Spleen (tissue), 11 donors: ENCODE measurements around the gene POLQ. TPM values are rescaled to one million over a fixed set of nuclear protein-coding genes. Genes with fewer than 3 reads are reported as not detected.

Experiments used
- DNase-seq: peaks from one replicate; pipeline ENCODE4 v3.0.0-alpha.2; 2020
- H3K27ac ChIP-seq, 8 donors: fragments of 200-600 bp; sonication (generic) in 7 of 8; 1 replicate in 4 of 8; 2 replicates in 4 of 8; pipeline versions ENCODE4 v1.5.0 to v1.8.0; 2016 to 2021; ENCODE audit warnings: inconsistent platforms in 4 of 8, mild to moderate bottlenecking in 4 of 8, moderate library complexity in 1 of 8
- H3K27me3 ChIP-seq, 7 donors: fragments of 200-600 bp; sonication (generic) in 6 of 7; replicated peaks in 1 of 7; 1 replicate in 4 of 7; 2 replicates in 3 of 7; pipeline versions ENCODE4 v1.5.0 to v1.8.0; 2016 to 2021; ENCODE audit warnings: inconsistent platforms in 3 of 7, mild to moderate bottlenecking in 1 of 7
- H3K36me3 ChIP-seq, 6 donors: fragments of 200-600 bp; sonication (generic) in 5 of 6; 1 replicate in 4 of 6; 2 replicates in 2 of 6; pipeline versions ENCODE4 v1.5.0 to v1.8.0; 2016 to 2021; ENCODE audit warnings: inconsistent platforms in 2 of 6
- H3K4me1 ChIP-seq, 6 donors: fragments of 200-600 bp; sonication (generic) in 5 of 6; 1 replicate in 3 of 6; 2 replicates in 3 of 6; pipeline versions ENCODE4 v1.5.0 to v1.8.0; 2016 to 2021; ENCODE audit warnings: inconsistent platforms in 3 of 6
- H3K4me3 ChIP-seq, 8 donors: fragments of 200-600 bp; sonication (generic) in 7 of 8; 1 replicate in 4 of 8; 2 replicates in 4 of 8; pipeline versions ENCODE4 v1.5.0 to v1.8.0; 2016 to 2021; ENCODE audit warnings: inconsistent platforms in 4 of 8, mild to moderate bottlenecking in 4 of 8, moderate library complexity in 2 of 8
- H3K9me3 ChIP-seq, 8 donors: fragments of 200-600 bp; sonication (generic) in 7 of 8; 1 replicate in 4 of 8; 2 replicates in 4 of 8; pipeline versions ENCODE4 v1.5.0 to v1.8.0; 2016 to 2021; ENCODE audit warnings: inconsistent platforms in 4 of 8
- CTCF ChIP-seq, 11 experiments: fragments of 200-600 bp in 7 of 11; fragments of 450-650 bp in 4 of 11; sonication (generic) in 4 of 11; IDR thresholded peaks in 8 of 11; conservative IDR thresholded peaks in 3 of 11; 1 replicate in 7 of 11; 2 replicates in 4 of 11; pipeline versions ENCODE4 v1.4.0 to v1.8.0; 2016 to 2021; ENCODE audit warnings: antibody characterized with exemption in 11 of 11, inconsistent platforms in 4 of 11, mild to moderate bottlenecking in 1 of 11
- POLR2A ChIP-seq, 3 donors: fragments of 450-650 bp; IDR thresholded peaks; one replicate each; pipeline ENCODE4 v1.5.1; 2017; ENCODE audit warnings: antibody characterized with exemption in 3 of 3, mild to moderate bottlenecking in 1 of 3
- POLR2AphosphoS5 ChIP-seq, 3 donors: sonication (generic); formaldehyde crosslinking; IDR thresholded peaks; one replicate each; pipeline ENCODE4 v1.5.1; 2017; ENCODE audit warnings: antibody characterized with exemption in 3 of 3
- WGBS, 5 donors: extraction: QIAGEN DNeasy Blood & Tissue Kit in 3 of 5; methylation state at CpG; one replicate each; pipeline versions ENCODE4 v1.1.5 to v1.1.7; 2013 to 2018; 5-methylcytosine and 5-hydroxymethylcytosine counted together
- intact Hi-C: fragments of 100-400 bp; cut with DNase I; formaldehyde crosslinking; loops from one replicate; pipeline ENCODE4 v1.15.0; 2023; ENCODE audit warnings: low total_unique reads
- polyA plus RNA-seq, 3 donors: library from polyadenylated mRNA; stranded (reverse); fragments of 200-250 nt; gene quantifications; one replicate each; pipeline ENCODE4 v1.2.1, GENCODE V29; 2013
- total RNA-seq, 7 donors: library from RNA; depleted of rRNA in 3 of 7; stranded (reverse); fragments of >200 nt in 3 of 7; fragmentation: NEBNext Ultra II Directional in 4 of 7; extraction: Animal tissue kit (Norgen Biotek cat#: 25700) in 4 of 7; gene quantifications; one replicate each; pipeline versions ENCODE4 v1.1.0 to v1.2.1, GENCODE V29; 2016 to 2021
- donor health status: healthy with polysubstance abuse.
- donor health status: DM: no; HTN: no; CAD: no; lungs with moderate emphysema.
- donor health status: DM: no; HTN: no; CAD: no.
- donor health status: Bipolar disorder and iron deficiency.
- donor health status: healthy.
- donor health status: DM: no; HTN: no; CAD: no.
- donor health status: DM: yes; HTN: yes; CAD: no.

POLQ gene
- total and polyA plus RNA-seq, 10 donors, result 0.50 to 4.7 (median 1.6) TPM

- Histone ChIP-seq H3K4me3 (peak overlapping the region in 3 of 8 donors; percentile 3 to 44 (median 14)), H3K27ac (peak overlapping the region in 2 of 8 donors; percentile 25 to 36), H3K27me3 (no peaks in the 10 kb centered on the region), H3K4me1 (peaks cover 0 to 13% (median 0%) of the 10 kb centered on the region in 6 donors), H3K36me3 (no peaks in the 10 kb centered on the region), H3K9me3 (no peaks in the 10 kb centered on the region)
- DNase-seq, result no peak
- 48 to 74% (median 67%) methylated on average over 4 of the region's 4 CpGs for WGBS, 5 donors
- TF ChIP-seq POLR2AphosphoS5 (IDR thresholded peaks at IDR 0.05) (no peak), CTCF (IDR thresholded peaks at IDR 0.05 in 8 of 11, conservative IDR thresholded peaks at IDR 0.05 in 3 of 11) (no peak), POLR2A (IDR thresholded peaks at IDR 0.05) (no peak)
- intact Hi-C loops, result no loop called here
These were observed 6.6 kb upstream of the POLQ start for GRCh38 chr3:121552379-121552778.

GRCh38 chr3:121545049-121545573 lies 677 bp downstream of the POLQ start:
- Histone ChIP-seq H3K4me3 (peak overlapping the region; percentile 47 to 93 (median 66)), H3K27ac (peak overlapping the region in 3 of 8 donors; percentile 88 to 91 (median 89)), H3K36me3 (peaks cover 0 to 6% (median 0%) of the 10 kb centered on the region in 6 donors), H3K9me3 (no peaks in the 10 kb centered on the region), H3K27me3 (no peaks in the 10 kb centered on the region), H3K4me1 (peaks cover 4 to 40% (median 17%) of the 10 kb centered on the region in 6 donors)
- TF ChIP-seq CTCF (IDR thresholded peaks at IDR 0.05 in 8 of 11, conservative IDR thresholded peaks at IDR 0.05 in 3 of 11), result no peak
- TF ChIP-seq POLR2A (IDR thresholded peaks at IDR 0.05), result no peak
- no peak for TF ChIP-seq POLR2AphosphoS5 (IDR thresholded peaks at IDR 0.05)
- WGBS, 5 donors, result 7 to 11% (median 9%) methylated on average over 18 of the region's 18 CpGs
- intact Hi-C loops, result loop anchor here (5.0 to 10.0 kb wide), 2 partner anchors 717 to 1490 kb away; no protein-coding TSS in a partner anchor
- DNase-seq, result no peak

GRCh38 chr3:121542924-121543323 lies 2.9 kb downstream of the POLQ start:
- intact Hi-C loops, result loop anchor here (10.0 kb wide), 1 partner anchor 1492 kb away; no protein-coding TSS in a partner anchor
- Histone ChIP-seq H3K4me3 (no peak overlapping the region), H3K27ac (no peak overlapping the region), H3K9me3 (no peaks in the 10 kb centered on the region), H3K27me3 (no peaks in the 10 kb centered on the region), H3K36me3 (peaks cover 0 to 17% (median 0%) of the 10 kb centered on the region in 6 donors), H3K4me1 (peaks cover 4 to 27% (median 17%) of the 10 kb centered on the region in 6 donors)
- TF ChIP-seq POLR2AphosphoS5 (IDR thresholded peaks at IDR 0.05) (no peak), POLR2A (IDR thresholded peaks at IDR 0.05) (no peak), CTCF (IDR thresholded peaks at IDR 0.05 in 8 of 11, conservative IDR thresholded peaks at IDR 0.05 in 3 of 11) (no peak)
- DNase-seq, result no peak

- intact Hi-C loops, result no loop called here
- H3K27ac ChIP-seq, result no peak overlapping the region
- H3K27me3 ChIP-seq, result no peaks in the 10 kb centered on the region
- no peak for DNase-seq
- TF ChIP-seq POLR2AphosphoS5 (IDR thresholded peaks at IDR 0.05), result no peak
- TF ChIP-seq CTCF (IDR thresholded peaks at IDR 0.05 in 8 of 11, conservative IDR thresholded peaks at IDR 0.05 in 3 of 11), result no peak
- TF ChIP-seq POLR2A (IDR thresholded peaks at IDR 0.05), result no peak
- H3K36me3 ChIP-seq, result peaks cover 0 to 60% (median 0%) of the 10 kb centered on the region in 6 donors
- H3K4me1 ChIP-seq, result no peaks in the 10 kb centered on the region
- H3K9me3 ChIP-seq, result no peaks in the 10 kb centered on the region
- H3K4me3 ChIP-seq, result no peak overlapping the region
These were observed 14.5 kb downstream of the POLQ start for GRCh38 chr3:121531269-121531668.
